Spinal cord (tissue), 10 donors: Measurements from ENCODE around the gene BAIAP2. TPM values are rescaled to one million over a fixed set of nuclear protein-coding genes. Genes with fewer than 3 reads are reported as not detected.
"Not testable (repeated sequence)": the region's sequence is repeated elsewhere in the genome, so short reads cannot be mapped to it uniquely, and the experiment has no call there.

ENCODE experiments used
- DNase-seq, 6 donors: peaks; one replicate each; pipeline versions ENCODE4 v3.0.0 to v3.0.0-alpha.2; 2013 to 2015; ENCODE audit warnings: low spot score in 6 of 6, low read depth in 4 of 6
- H3K27ac ChIP-seq: one replicate; pipeline ENCODE4 v1.5.1; 2013; ENCODE audit warnings: low read depth, low read length, control low read depth
- H3K27me3 ChIP-seq: one replicate; pipeline ENCODE4 v1.6.1; 2013; ENCODE audit warnings: low read length; ENCODE audit not compliant: control insufficient read depth, insufficient read depth
- H3K36me3 ChIP-seq: one replicate; pipeline ENCODE4 v1.6.1; 2013; ENCODE audit warnings: low read length; ENCODE audit not compliant: control insufficient read depth, insufficient read depth
- H3K4me1 ChIP-seq: one replicate; pipeline ENCODE4 v1.6.1; 2013; ENCODE audit warnings: low read length; ENCODE audit not compliant: control insufficient read depth, insufficient read depth
- H3K4me3 ChIP-seq: one replicate; pipeline ENCODE4 v1.5.1; 2013; ENCODE audit warnings: low read depth, low read length, control low read depth
- H3K9me3 ChIP-seq: one replicate; pipeline ENCODE4 v1.6.1; 2013; ENCODE audit warnings: low read length; ENCODE audit not compliant: control insufficient read depth, insufficient read depth
- WGBS: methylation state at CpG from one replicate; pipeline ENCODE4 v1.1.5; 2013; ENCODE audit warnings: missing lambda C conversion rate; ENCODE audit not compliant: insufficient coverage; 5-methylcytosine and 5-hydroxymethylcytosine counted together
- polyA plus RNA-seq, 2 donors: library from polyadenylated mRNA; unstranded; fragments of 120-200 nt; gene quantifications; one replicate each; pipeline ENCODE4 v1.2.1, GENCODE V29; 2013; ENCODE audit not compliant: insufficient read length in 2 of 2
- total RNA-seq, 2 donors: library from RNA; depleted of rRNA in 1 of 2; stranded (reverse); fragments of 120-200 nt in 1 of 2; fragments of >200 nt in 1 of 2; gene quantifications; one replicate each; pipeline versions ENCODE4 v1.2.3 to v1.2.4, GENCODE V29; 2013 to 2014
- donor health status: healthy.

Gene BAIAP2
- total and polyA plus RNA-seq, 4 donors: 16.8 to 55.6 (median 37.8) TPM

GRCh38 chr17:81074875-81075274 is 39.9 kb downstream of the BAIAP2 start:
- no peak overlapping the region for H3K27ac ChIP-seq

GRCh38 chr17:81075307-81075706 is 40.4 kb downstream of the BAIAP2 start:
- DNase-seq: no peak
- Histone ChIP-seq H3K27ac (no peak overlapping the region), H3K36me3 (peaks cover 64% of the 10 kb centered on the region), H3K4me1 (peaks cover 68% of the 10 kb centered on the region), H3K4me3 (no peak overlapping the region), H3K9me3 (no peaks in the 10 kb centered on the region), H3K27me3 (no peaks in the 10 kb centered on the region)
- WGBS: 71% methylated on average over 17 of the region's 17 CpGs

More at GRCh38 chr17:81074875-81075274, 39.9 kb downstream of the BAIAP2 start:
- Histone ChIP-seq H3K9me3 (no peaks in the 10 kb centered on the region), H3K27me3 (no peaks in the 10 kb centered on the region), H3K36me3 (peaks cover 64% of the 10 kb centered on the region), H3K4me3 (no peak overlapping the region), H3K4me1 (peaks cover 65% of the 10 kb centered on the region)
- no peak for DNase-seq
- 42% methylated on average over 8 of the region's 8 CpGs for WGBS

- peaks cover 64% of the 10 kb centered on the region for H3K36me3 ChIP-seq
- no peaks in the 10 kb centered on the region for H3K9me3 ChIP-seq
- H3K4me1 ChIP-seq: peaks cover 68% of the 10 kb centered on the region
- H3K27me3 ChIP-seq: no peaks in the 10 kb centered on the region
- no peak overlapping the region for H3K27ac ChIP-seq
- WGBS: 64% methylated on average over 14 of the region's 14 CpGs
- DNase-seq: peak in 1 of 6 donors; percentile 69
- no peak overlapping the region for H3K4me3 ChIP-seq
These were observed 41.3 kb downstream of the BAIAP2 start for GRCh38 chr17:81076141-81076679.

GRCh38 chr17:81078026-81078913 is 43.3 kb downstream of the BAIAP2 start:
- H3K27me3 ChIP-seq, H3K4me3 ChIP-seq, H3K9me3 ChIP-seq, H3K27ac ChIP-seq, DNase-seq: not testable (repeated sequence)
- Histone ChIP-seq H3K4me1 (peaks cover 75% of the 10 kb centered on the region), H3K36me3 (peaks cover 64% of the 10 kb centered on the region)
- 94% methylated on average over 45 of the region's 45 CpGs for WGBS

- Histone ChIP-seq H3K36me3 (peaks cover 77% of the 10 kb centered on the region), H3K4me1 (peaks cover 74% of the 10 kb centered on the region), H3K27ac (no peak overlapping the region), H3K27me3 (no peaks in the 10 kb centered on the region), H3K4me3 (no peak overlapping the region), H3K9me3 (no peaks in the 10 kb centered on the region)
- DNase-seq: peak in 1 of 6 donors; percentile 47
- 32% methylated on average over 19 of the region's 19 CpGs for WGBS
These were observed 45.1 kb downstream of the BAIAP2 start for GRCh38 chr17:81080019-81080418.

GRCh38 chr17:81081222-81082176 is 46.5 kb downstream of the BAIAP2 start:
- peak in 1 of 6 donors; percentile 58 for DNase-seq
- Histone ChIP-seq H3K27ac (no peak overlapping the region), H3K4me1 (peaks cover 60% of the 10 kb centered on the region), H3K36me3 (peaks cover 83% of the 10 kb centered on the region), H3K9me3 (no peaks in the 10 kb centered on the region), H3K27me3 (no peaks in the 10 kb centered on the region), H3K4me3 (no peak overlapping the region)
- WGBS: 59% methylated on average over 29 of the region's 33 CpGs

GRCh38 chr17:81082177-81083073 is 47.5 kb downstream of the BAIAP2 start:
- Histone ChIP-seq H3K27me3 (no peaks in the 10 kb centered on the region), H3K4me3 (no peak overlapping the region), H3K9me3 (no peaks in the 10 kb centered on the region), H3K27ac (no peak overlapping the region), H3K36me3 (peaks cover 86% of the 10 kb centered on the region), H3K4me1 (peaks cover 56% of the 10 kb centered on the region)
- WGBS: 82% methylated on average over 29 of the region's 33 CpGs
- DNase-seq: no peak

GRCh38 chr17:81083125-81083765 is 48.3 kb downstream of the BAIAP2 start:
- no peaks in the 10 kb centered on the region for H3K27me3 ChIP-seq
- H3K4me3 ChIP-seq: no peak overlapping the region
- H3K27ac ChIP-seq: no peak overlapping the region
- DNase-seq: no peak
- peaks cover 56% of the 10 kb centered on the region for H3K4me1 ChIP-seq
- H3K36me3 ChIP-seq: peaks cover 90% of the 10 kb centered on the region
- no peaks in the 10 kb centered on the region for H3K9me3 ChIP-seq
- 54% methylated on average over 27 of the region's 27 CpGs for WGBS
